ENCODE data around the gene CARMIL3. TPM values are rescaled to one million over a fixed set of nuclear protein-coding genes. Genes with fewer than 3 reads are reported as not detected.

Gene CARMIL3
- total RNA-seq, 1 donor from 2014 or later: 0.34 TPM

- TF ChIP-seq EZH2 (IDR thresholded peaks at IDR 0.05; ENCODE audit: insufficient read depth, low read length): no peak
- no peak for TF ChIP-seq CTCF (IDR thresholded peaks at IDR 0.05; ENCODE audit: insufficient read depth, low read depth, low read length)
- Mint-ChIP-seq H3K27me3 (ENCODE audit: low read depth, unreplicated experiment) (peaks cover 41% of the 10 kb centered on the region), H3K27ac (ENCODE audit: unreplicated experiment) (no peak overlapping the region), H3K9me3 (ENCODE audit: unreplicated experiment) (no peaks in the 10 kb centered on the region), H3K36me3 (ENCODE audit: low read depth, unreplicated experiment) (no peaks in the 10 kb centered on the region), H3K4me3 (ENCODE audit: unreplicated experiment) (no peak overlapping the region), H3K4me1 (ENCODE audit: low read depth, unreplicated experiment) (peaks cover 3% of the 10 kb centered on the region)
- no peaks in the 10 kb centered on the region for H4K20me1 ChIP-seq (ENCODE audit: insufficient read depth, low read length)
- no peaks in the 10 kb centered on the region for H3K36me3 ChIP-seq (ENCODE audit: insufficient read depth, low read length)
- no peak overlapping the region for H3K27ac ChIP-seq (ENCODE audit: low read depth, low read length)
- FAIRE-seq (no peak), DNase-seq (ENCODE audit: low read depth) (no peak)
- no peak overlapping the region for H3K4me3 ChIP-seq (ENCODE audit: insufficient read depth, low read depth, low read length)
- no peaks in the 10 kb centered on the region for H3K4me1 ChIP-seq (ENCODE audit: insufficient read depth, low read length)
- H2AFZ ChIP-seq (ENCODE audit: low read depth, low read length): no peak overlapping the region
- H3K9ac ChIP-seq (ENCODE audit: low read length): no peak overlapping the region
- no peaks in the 10 kb centered on the region for H3K79me2 ChIP-seq (ENCODE audit: insufficient read depth, low read length)
- H3K9me3 ChIP-seq (ENCODE audit: insufficient read depth, low read depth, low read length): no peaks in the 10 kb centered on the region
- H3K27me3 ChIP-seq (ENCODE audit: insufficient read depth, low read length): peaks cover 9% of the 10 kb centered on the region
- H3K4me2 ChIP-seq (ENCODE audit: low read length): no peak overlapping the region
These were observed 36.3 kb downstream of the CARMIL3 start for GRCh38 chr14:24088095-24088494.

- Mint-ChIP-seq H3K27me3 (ENCODE audit: low read depth, unreplicated experiment) (peaks cover 25% of the 10 kb centered on the region), H3K4me3 (ENCODE audit: unreplicated experiment) (no peak overlapping the region), H3K4me1 (ENCODE audit: low read depth, unreplicated experiment) (peaks cover 9% of the 10 kb centered on the region), H3K27ac (ENCODE audit: unreplicated experiment) (no peak overlapping the region), H3K36me3 (ENCODE audit: low read depth, unreplicated experiment) (no peaks in the 10 kb centered on the region), H3K9me3 (ENCODE audit: unreplicated experiment) (no peaks in the 10 kb centered on the region)
- Histone ChIP-seq H3K4me2 (ENCODE audit: low read length) (no peak overlapping the region), H2AFZ (ENCODE audit: low read depth, low read length) (no peak overlapping the region), H3K4me3 (ENCODE audit: insufficient read depth, low read depth, low read length) (no peak overlapping the region), H4K20me1 (ENCODE audit: insufficient read depth, low read length) (no peaks in the 10 kb centered on the region), H3K27me3 (ENCODE audit: insufficient read depth, low read length) (peaks cover 2% of the 10 kb centered on the region), H3K4me1 (ENCODE audit: insufficient read depth, low read length) (peaks cover 3% of the 10 kb centered on the region), H3K9me3 (ENCODE audit: insufficient read depth, low read depth, low read length) (no peaks in the 10 kb centered on the region), H3K36me3 (ENCODE audit: insufficient read depth, low read length) (no peaks in the 10 kb centered on the region), H3K9ac (ENCODE audit: low read length) (no peak overlapping the region), H3K79me2 (ENCODE audit: insufficient read depth, low read length) (no peaks in the 10 kb centered on the region), H3K27ac (ENCODE audit: low read depth, low read length) (no peak overlapping the region)
- DNase-seq (ENCODE audit: low read depth) (no peak), FAIRE-seq (no peak)
- TF ChIP-seq EZH2 (IDR thresholded peaks at IDR 0.05; ENCODE audit: insufficient read depth, low read length) (no peak), CTCF (IDR thresholded peaks at IDR 0.05; ENCODE audit: insufficient read depth, low read depth, low read length) (no peak)
These were observed 38.1 kb downstream of the CARMIL3 start for GRCh38 chr14:24089890-24090289.

GRCh38 chr14:24092110-24092504, 40.3 kb downstream of the CARMIL3 start:
- no peak for FAIRE-seq
- Histone ChIP-seq H3K9me3 (ENCODE audit: insufficient read depth, low read depth, low read length) (no peaks in the 10 kb centered on the region), H3K36me3 (ENCODE audit: insufficient read depth, low read length) (no peaks in the 10 kb centered on the region), H3K27ac (ENCODE audit: low read depth, low read length) (no peak overlapping the region), H4K20me1 (ENCODE audit: insufficient read depth, low read length) (no peaks in the 10 kb centered on the region), H3K9ac (ENCODE audit: low read length) (no peak overlapping the region), H3K4me2 (ENCODE audit: low read length) (no peak overlapping the region), H3K27me3 (ENCODE audit: insufficient read depth, low read length) (peaks cover 2% of the 10 kb centered on the region), H3K4me1 (ENCODE audit: insufficient read depth, low read length) (peaks cover 6% of the 10 kb centered on the region), H3K4me3 (ENCODE audit: insufficient read depth, low read depth, low read length) (no peak overlapping the region), H3K79me2 (ENCODE audit: insufficient read depth, low read length) (no peaks in the 10 kb centered on the region), H2AFZ (ENCODE audit: low read depth, low read length) (no peak overlapping the region)
- Mint-ChIP-seq H3K36me3 (ENCODE audit: low read depth, unreplicated experiment) (peaks cover 6% of the 10 kb centered on the region), H3K27me3 (ENCODE audit: low read depth, unreplicated experiment) (peaks cover 9% of the 10 kb centered on the region), H3K9me3 (ENCODE audit: unreplicated experiment) (no peaks in the 10 kb centered on the region), H3K4me1 (ENCODE audit: low read depth, unreplicated experiment) (peaks cover 15% of the 10 kb centered on the region), H3K4me3 (ENCODE audit: unreplicated experiment) (no peak overlapping the region), H3K27ac (ENCODE audit: unreplicated experiment) (peak overlapping the region; percentile 69)
- DNase-seq (ENCODE audit: low read depth): no peak
- TF ChIP-seq CTCF (IDR thresholded peaks at IDR 0.05; ENCODE audit: insufficient read depth, low read depth, low read length) (no peak), EZH2 (IDR thresholded peaks at IDR 0.05; ENCODE audit: insufficient read depth, low read length) (no peak)

Data from astrocyte (in vitro differentiated cells and primary cell).